Mammary epithelial cell (primary cell): ENCODE data around the gene PARP3.

ENCODE experiments used
- EZH2 ChIP-seq: IDR thresholded peaks from 2 replicates; pipeline ENCODE4 v1.6.1; 2012; ENCODE audit warnings: low read length, inconsistent platforms, borderline replicate concordance
- TF ChIP-seq, protein P1 (sequence below), 2 donors: IDR thresholded peaks in 1 of 2; conservative IDR thresholded peaks in 1 of 2; 2 replicates each; pipeline ENCODE4 v1.5.1; 2011 to 2012; ENCODE audit warnings: inconsistent platforms in 2 of 2, low read length in 2 of 2, mild to moderate bottlenecking in 2 of 2, control low read depth in 1 of 2, low read depth in 1 of 2; ENCODE audit not compliant: insufficient read depth in 1 of 2; ENCODE audit errors: extremely low read depth in 1 of 2

DNA sequence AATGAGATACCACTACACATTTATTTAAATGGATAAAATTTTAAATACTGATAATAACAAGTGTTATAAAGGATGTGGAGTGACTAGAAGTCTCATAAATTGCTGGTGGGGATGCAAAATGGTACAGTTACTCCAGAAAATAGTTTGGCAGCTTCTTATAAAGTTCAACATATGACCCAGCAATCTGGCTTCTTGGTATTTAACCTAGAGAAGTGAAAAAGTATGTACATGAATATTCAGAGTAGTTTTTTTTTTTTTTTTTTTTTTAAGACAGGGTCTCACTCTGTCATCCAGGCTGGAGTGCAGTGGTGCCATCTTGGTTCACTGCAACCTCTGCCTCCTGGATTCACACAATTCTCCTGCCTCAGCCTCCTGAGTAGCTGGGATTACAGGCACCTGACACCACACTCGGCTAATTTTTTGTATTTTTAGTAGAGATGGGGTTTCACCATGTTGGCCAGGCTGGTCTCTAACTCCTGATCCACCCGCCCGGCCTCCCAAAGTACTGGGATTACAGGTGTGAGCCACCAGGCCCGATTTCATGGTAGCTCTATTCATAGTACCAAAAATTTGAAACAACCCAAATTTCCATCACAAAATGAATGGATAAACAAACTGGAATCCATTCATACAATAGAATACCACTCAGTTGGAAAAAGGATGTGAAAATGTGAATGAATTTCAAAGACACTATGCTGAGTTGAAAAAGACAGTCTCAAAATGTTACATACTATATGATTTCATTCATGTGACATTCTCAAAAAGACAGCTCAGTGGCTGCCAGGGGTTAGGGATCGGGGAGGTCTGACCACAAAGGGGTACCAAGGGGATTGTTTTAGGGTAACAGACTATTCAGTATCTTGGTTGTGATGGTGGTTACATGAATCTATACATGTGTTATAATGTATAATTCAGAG lies 14.8 kb upstream of the PARP3 start:
- TF ChIP-seq, protein P1, sequence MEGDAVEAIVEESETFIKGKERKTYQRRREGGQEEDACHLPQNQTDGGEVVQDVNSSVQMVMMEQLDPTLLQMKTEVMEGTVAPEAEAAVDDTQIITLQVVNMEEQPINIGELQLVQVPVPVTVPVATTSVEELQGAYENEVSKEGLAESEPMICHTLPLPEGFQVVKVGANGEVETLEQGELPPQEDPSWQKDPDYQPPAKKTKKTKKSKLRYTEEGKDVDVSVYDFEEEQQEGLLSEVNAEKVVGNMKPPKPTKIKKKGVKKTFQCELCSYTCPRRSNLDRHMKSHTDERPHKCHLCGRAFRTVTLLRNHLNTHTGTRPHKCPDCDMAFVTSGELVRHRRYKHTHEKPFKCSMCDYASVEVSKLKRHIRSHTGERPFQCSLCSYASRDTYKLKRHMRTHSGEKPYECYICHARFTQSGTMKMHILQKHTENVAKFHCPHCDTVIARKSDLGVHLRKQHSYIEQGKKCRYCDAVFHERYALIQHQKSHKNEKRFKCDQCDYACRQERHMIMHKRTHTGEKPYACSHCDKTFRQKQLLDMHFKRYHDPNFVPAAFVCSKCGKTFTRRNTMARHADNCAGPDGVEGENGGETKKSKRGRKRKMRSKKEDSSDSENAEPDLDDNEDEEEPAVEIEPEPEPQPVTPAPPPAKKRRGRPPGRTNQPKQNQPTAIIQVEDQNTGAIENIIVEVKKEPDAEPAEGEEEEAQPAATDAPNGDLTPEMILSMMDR (conservative IDR thresholded peaks at IDR 0.05 in 1 of 2, IDR thresholded peaks at IDR 0.05 in 1 of 2; ENCODE audit: extremely low read depth in 1 of 2, insufficient read depth in 1 of 2, low read depth in 1 of 2, low read length in 2 of 2): no peak
- TF ChIP-seq EZH2: no peak
